A673 (cell line): ENCODE results near the gene EXD3.

Experiments used
- EZH2 ChIP-seq: fragments of 200-600 bp; sonication (generic); IDR thresholded peaks from 2 replicates; pipeline ENCODE4 v1.6.1; 2017; ENCODE audit warnings: borderline replicate concordance, low read depth, mild to moderate bottlenecking, mixed read lengths, antibody characterized with exemption, low read length; ENCODE audit not compliant: poor library complexity, severe bottlenecking
- TF ChIP-seq, protein P1 (sequence below): fragments of 300-800, 200-600 bp; sonication (generic); conservative IDR thresholded peaks from 2 replicates; pipeline ENCODE4 v1.5.1; 2017; ENCODE audit warnings: low read depth, mild to moderate bottlenecking, antibody characterized with exemption, low read length, moderate library complexity, mixed read lengths

GRCh38 chr9:137429546-137429890 lies 6.6 kb upstream of the EXD3 start:
- TF ChIP-seq, protein P1, sequence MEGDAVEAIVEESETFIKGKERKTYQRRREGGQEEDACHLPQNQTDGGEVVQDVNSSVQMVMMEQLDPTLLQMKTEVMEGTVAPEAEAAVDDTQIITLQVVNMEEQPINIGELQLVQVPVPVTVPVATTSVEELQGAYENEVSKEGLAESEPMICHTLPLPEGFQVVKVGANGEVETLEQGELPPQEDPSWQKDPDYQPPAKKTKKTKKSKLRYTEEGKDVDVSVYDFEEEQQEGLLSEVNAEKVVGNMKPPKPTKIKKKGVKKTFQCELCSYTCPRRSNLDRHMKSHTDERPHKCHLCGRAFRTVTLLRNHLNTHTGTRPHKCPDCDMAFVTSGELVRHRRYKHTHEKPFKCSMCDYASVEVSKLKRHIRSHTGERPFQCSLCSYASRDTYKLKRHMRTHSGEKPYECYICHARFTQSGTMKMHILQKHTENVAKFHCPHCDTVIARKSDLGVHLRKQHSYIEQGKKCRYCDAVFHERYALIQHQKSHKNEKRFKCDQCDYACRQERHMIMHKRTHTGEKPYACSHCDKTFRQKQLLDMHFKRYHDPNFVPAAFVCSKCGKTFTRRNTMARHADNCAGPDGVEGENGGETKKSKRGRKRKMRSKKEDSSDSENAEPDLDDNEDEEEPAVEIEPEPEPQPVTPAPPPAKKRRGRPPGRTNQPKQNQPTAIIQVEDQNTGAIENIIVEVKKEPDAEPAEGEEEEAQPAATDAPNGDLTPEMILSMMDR, result no peak
- no peak for TF ChIP-seq EZH2
